HTERT RPE-1 (cell line): ENCODE results near the gene METAP1D.

Experiments
- in situ Hi-C: fragments of 300-500 bp; cut with MboI; formaldehyde crosslinking; loops from 4 replicates; pipeline ENCODE4 v1.14.3; 2020; ENCODE audit warnings: low sequenced_read_pairs

The METAP1D gene

DNA sequence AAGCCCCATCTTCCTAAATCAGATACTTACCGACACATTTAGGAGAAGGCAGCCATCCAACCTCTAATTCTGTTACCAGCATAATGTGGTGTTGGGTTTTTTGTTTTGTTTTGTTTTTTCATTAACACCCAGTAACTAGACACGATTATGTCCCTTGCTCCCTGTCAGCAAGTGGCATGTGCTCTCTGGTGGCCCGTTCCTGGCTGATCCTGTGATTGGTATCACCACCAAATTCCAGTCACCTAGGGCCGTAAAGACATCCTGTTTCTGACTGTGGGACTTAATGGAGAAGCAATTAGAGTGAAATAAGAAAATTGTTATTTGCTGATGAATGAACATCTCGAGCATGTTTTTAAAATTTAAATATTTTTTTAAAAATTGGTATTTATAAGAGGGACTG is 79.7 kb downstream of the METAP1D start:
- in situ Hi-C loops = no loop called here

DNA sequence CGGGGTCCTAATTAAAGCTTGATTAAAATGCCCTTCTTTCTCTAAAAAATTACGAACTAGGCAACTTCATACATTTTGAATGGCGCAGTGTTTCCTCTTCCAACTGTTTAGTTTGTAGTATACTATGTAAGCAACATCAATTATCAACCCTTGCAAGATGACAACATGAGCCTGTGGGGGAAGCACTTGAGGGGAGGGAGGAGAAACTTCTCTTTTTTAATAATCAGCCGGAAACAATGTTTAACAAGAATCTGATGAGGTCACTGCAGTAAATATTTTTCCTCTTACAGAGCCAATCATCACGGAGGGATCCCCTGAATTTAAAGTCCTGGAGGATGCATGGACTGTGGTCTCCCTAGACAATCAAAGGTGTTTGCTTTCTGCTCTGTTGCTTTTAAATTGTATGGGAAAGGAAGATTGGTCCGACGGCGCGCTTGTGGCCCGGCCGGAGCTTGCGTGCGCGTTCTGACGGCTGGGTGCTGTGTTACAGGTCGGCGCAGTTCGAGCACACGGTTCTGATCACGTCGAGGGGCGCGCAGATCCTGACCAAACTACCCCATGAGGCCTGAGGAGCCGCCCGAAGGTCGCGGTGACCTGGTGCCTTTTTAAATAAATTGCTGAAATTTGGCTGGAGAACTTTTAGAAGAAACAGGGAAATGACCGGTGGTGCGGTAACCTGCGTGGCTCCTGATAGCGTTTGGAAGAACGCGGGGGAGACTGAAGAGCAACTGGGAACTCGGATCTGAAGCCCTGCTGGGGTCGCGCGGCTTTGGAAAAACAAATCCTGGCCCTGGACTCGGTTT is 80.3 kb downstream of the METAP1D start:
- in situ Hi-C loops = no loop called here

DNA sequence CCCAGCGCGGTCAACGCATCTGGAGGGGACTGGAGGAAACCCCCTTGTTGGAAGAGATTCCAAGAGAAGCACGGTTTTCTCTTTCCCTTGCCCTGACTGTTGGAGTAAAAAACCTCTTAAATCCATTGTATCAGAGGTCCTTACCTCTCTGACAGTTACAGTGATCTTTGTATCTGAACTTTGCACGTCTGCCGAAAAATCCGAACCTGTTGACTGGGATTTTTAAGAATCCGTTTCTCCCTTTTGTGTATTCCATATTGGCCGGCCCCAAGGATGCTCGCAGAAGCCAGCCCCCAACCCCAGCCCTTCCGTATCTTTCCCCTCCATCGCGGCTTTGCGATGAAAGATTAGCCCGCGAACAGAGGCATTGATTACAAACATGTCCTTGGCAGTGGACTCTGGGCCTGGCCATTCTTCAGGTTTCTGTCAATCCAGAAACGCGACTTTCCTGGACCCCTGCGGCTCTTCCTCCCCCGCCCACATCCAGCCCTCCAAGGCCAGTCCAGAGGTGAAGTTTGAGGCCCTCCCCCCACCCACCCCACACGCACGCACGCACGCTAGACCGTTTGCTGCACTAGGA is 81.0 kb downstream of the METAP1D start:
- in situ Hi-C loops = no loop called here

DNA sequence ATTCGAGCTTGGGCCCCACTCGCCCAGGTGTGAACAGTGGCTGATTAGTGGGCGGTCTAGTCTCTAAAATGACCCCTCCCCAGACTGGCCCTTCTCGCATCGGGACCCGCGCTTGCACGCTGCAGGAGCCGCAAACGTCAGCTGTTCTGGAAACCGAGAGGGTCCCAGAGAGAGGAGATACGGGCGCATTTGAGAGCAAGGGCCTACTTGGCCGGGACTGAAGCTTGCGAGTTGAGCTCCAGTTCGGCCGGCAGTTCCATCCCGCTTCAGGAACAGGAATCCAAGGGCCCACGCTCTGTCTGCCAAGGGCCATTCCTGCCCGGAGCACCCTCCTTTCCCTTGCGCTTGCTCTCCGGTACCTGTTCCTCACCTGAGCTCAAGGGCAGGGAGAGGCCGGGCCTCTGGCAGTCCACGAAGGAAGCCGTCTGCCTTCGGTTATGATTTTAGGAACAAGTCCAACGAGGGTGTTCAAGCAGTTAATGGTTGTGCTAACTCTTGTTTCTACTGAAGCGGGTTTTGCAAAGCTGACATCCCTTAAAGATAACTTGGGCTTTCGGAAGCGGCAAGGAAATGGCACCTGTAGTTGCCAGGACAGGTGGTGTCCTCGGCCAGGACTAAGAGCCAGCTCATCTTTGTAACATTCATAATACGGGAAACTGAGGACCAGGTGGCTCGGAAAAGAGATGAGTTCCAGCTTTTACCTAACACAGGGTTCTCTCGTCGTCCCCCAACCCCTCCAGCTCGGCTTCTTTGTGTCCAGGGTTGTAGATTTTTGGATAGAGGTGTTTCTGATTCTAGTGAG is 81.7 kb downstream of the METAP1D start:
- in situ Hi-C loops = no loop called here

DNA sequence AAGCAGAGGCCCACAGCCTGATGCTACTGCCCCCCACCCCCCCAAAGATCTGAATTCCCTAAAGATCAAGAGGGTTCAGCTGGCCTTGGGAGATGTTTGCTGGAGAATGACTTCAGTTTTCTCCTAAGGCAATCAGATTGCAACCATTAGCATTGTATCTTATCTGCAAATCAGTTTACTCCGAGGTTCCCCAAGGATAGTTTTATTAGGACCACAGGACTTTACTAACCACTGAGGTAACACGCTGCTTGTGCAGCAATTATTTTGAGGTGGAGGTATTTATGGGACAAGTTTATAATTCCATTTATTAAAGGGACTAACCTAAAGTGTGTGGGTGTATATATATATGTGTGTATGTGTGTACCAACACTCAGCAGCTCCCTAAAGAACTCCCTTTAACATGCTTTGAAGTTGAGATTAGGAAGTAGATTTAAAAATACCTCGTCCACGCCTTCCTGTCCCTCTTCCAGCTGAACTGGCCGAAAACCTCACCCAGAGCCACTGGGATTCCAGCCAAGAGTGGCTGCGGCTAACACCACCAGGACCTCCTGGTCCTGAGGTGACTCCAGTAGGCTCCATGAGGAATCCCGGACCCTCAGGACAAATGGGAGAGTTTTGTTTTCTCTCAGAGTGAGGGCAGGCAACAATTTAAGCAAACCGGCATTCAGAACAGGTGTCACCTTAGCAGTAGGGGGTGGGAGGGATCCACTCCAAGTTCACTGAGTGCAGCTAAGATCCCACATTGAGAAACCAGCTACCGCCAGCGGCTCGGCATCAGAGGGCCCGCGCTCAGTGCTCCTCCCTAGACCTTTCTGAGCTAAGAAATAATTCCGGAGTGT is 82.6 kb downstream of the METAP1D start:
- in situ Hi-C loops = no loop called here

DNA sequence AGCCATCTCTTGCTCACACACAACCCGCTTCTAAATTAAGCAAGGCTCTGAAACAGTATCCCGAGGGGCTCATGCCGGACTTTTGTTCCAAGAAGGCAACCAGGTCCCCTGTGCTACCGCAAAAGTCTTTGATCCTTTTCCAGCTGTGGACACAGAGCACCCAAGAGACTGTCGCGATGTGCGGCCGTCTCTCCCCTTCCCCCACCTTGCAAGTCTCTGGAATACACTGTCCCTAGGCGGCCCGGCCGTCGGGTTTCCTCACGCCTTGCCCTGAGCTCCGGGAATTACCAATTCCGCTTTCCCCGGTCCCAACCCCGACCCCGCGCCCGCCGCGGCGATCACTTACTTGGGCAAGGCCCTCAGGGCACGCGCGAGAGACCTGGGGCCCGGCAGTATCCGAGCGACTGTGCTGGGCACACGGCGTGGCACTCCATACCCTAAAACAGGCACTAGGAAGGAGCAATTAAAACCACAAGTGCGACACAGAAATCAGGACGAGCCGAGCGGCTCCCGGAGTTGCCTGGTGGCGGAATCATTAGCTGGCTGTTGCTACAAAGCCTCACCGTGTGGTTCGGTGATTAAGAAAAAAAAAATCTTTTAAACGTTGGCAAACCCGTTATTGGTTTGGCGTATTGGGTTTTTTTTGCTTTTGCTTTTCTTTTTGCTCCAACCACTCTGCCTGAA is 83.3 kb downstream of the METAP1D start:
- in situ Hi-C loops = no loop called here

DNA sequence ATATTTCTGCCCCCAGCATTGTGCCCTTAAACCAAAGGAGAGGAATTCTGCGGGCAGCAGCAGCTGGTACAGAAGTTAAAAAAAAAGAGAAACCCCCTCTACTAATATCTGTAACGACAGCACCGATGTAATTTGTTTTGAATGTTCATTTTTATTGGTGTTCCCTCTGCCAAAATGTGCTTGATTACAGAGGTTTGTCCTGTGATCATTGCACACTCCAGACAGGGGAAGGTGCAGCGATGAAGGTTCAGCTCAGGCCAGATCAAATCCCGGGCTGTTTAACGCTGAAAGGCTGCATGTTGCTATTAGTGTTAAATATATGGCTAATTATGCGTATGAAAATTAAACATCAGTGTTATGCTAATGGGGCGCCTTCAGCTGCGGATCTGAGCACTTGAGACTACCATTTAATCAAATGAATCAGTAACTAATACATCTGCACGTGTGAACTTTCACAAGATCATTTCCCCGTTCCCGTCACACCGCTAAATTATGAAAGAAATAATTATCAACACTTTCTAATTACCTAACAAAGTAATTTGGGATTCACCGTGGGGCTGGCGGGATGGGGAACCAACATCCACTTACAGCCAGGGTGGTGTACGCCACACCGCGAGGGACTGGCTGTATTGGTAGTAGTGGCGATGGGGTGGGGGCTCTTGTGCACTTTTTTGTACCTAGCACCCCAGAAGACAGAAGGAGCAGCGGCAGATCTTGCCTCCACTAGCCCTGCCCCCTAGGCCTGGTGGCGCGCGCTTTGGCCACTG is 84.1 kb downstream of the METAP1D start:
- in situ Hi-C loops = no loop called here

DNA sequence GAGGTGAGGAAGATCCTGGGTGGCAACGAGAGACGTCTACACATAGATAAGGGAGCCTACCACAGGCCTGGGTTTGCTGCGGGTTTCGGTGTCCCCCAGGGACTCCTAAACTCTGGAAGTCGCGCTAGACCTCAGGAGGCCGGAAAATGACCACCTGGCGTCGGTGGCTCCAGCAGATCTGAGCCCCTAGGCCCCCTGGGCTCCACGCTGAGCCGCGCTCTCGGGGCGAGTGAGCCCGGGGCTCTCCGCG is 84.6 kb downstream of the METAP1D start:
- in situ Hi-C loops = no loop called here

DNA sequence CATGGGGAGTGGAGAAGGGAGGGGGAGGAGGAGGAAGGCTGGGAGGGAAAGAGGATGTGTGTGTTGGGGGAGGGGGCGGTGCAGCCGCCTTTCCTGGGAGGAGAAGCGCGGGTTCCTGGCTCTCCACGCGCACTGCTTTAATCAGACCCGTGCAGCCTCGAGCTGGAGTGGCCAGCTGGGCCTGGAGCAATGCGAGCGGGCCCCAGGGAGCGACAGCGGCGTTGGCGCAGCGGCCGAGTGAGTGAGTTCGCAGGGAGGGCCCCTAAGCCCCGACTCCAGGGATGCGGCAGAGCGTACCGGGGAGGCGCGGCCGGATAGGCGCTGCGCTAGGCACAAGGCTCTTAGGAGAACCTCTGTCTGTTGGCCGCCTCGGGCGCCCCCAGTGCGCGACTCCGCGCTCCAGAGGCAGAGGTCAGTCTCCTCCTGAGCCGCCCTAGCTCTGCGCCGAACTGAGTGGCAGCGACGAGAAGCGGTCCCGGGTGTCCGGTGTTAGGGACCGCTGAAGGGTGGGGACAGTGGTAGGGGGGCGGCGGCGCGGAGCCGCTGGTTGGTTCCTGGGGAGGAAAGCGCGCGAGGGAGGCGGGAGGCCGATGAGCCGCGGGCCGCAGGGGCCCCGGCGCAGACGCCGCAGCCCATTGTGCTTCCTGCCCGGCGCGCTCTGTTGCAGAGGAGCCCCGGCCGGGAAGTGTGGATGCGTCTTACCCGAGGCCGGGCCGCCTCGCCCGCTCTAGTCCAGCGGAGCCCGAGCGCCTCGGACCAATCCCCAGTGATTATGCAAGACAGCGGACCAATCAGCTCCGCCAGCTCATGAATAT is 85.1 kb downstream of the METAP1D start:
- in situ Hi-C loops = no loop called here

DNA sequence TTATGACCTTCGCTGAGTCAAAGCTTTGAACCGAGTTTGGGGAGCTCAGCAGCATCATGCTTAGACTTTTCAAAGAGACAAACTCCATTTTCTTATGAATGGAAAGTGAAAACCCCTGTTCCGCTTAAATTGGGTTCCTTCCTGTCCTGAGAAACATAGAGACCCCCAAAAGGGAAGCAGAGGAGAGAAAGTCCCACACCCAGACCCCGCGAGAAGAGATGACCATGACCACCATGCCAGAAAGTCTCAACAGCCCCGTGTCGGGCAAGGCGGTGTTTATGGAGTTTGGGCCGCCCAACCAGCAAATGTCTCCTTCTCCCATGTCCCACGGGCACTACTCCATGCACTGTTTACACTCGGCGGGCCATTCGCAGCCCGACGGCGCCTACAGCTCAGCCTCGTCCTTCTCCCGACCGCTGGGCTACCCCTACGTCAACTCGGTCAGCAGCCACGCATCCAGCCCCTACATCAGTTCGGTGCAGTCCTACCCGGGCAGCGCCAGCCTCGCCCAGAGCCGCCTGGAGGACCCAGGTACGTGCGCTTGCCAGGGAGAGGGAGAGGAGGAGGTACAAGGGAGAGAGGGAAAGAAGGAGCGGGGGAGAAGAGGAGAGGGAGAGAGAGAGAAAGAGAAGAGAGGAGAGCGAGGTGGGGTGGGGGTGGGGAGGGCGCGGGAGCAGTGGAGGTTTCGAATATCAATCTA is 85.9 kb downstream of the METAP1D start, which contains the start of gene DLX1:
Gene DLX1 (plus strand): TSS at position 48 of the 700 bp plus-strand sequence. CDS start 171 bp downstream, at position 219.
- in situ Hi-C loops = no loop called here

DNA sequence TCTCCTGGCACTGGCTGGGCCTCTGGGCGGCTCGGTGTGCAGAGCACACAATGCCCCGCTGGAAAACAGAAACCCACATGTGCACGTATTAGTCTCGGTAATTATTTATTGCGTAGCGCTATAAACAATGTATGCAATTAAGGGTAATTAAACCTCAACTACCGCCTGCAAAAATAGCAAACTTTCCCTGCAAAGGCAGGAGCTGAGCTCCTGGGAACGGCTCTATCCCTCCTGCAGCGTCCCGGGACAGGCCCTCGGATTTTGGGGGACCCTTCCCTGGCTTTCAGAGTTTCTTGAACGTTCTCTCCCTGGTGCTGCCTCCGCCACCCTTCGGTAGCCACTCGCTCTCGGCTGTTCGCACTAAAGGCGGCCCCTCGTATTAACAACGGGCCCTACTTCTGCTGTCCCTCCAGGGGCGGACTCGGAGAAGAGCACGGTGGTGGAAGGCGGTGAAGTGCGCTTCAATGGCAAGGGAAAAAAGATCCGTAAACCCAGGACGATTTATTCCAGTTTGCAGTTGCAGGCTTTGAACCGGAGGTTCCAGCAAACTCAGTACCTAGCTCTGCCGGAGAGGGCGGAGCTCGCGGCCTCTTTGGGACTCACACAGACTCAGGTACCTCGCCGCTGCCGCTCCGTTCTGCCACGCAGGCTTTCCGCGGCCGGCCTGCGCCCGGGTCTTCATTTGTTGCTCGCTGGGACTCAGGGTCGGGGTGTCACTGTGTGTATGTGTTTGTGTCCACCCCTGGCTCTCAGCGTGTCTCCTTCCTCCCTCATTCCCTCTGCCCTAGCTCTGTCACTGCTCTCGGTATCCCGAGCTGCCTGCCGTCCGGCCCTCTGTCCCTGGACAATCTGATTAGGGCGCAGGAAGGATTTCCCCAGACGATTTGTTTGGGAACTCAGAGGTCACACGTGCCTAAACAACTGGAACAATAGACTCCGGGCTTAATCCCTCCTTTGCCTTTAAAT is 86.8 kb downstream of the METAP1D start:
- in situ Hi-C loops = no loop called here

DNA sequence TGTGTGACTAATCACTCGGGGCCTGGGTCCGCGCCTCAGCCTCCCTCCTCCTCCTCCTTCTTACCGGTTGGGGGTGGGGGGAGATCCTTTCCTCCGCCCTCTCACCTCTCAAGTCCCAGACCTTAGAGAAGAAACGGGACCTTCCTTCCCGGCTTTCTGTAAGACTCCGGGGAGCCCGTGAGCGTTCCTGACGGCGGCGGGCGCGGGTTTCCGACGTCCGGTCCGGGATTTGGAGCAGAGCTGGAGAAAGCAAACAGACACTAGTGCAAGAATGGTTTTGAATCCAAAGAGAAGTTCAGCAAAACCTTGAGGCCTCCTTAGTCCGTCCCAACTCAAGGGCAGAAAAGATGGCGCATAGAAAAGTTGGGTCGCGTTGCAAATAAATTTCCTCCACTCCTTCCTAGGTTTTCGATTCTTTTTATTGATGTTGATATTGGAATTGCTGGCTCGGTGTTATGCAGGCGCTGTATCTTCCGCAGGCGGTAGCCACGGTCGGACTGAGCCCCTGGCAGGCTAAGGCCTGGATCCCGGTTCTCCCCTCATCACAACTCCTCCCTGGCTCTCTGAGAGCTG is 87.5 kb downstream of the METAP1D start:
- in situ Hi-C loops = no loop called here

DNA sequence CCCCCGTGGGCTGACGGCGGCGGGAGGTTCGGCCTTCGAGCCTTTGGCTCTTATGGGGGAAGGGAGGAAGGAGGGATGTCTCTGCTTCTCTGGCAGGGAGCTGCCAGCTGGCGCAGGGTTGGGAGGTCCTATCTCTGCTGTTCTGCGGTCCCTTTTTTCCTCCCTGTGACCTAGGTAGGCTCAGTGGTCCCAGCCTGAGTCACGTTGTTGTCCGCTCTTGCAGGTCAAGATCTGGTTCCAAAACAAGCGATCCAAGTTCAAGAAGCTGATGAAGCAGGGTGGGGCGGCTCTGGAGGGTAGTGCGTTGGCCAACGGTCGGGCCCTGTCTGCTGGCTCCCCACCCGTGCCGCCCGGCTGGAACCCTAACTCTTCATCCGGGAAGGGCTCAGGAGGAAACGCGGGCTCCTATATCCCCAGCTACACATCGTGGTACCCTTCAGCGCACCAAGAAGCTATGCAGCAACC is 88.1 kb downstream of the METAP1D start:
- in situ Hi-C loops = no loop called here

DNA sequence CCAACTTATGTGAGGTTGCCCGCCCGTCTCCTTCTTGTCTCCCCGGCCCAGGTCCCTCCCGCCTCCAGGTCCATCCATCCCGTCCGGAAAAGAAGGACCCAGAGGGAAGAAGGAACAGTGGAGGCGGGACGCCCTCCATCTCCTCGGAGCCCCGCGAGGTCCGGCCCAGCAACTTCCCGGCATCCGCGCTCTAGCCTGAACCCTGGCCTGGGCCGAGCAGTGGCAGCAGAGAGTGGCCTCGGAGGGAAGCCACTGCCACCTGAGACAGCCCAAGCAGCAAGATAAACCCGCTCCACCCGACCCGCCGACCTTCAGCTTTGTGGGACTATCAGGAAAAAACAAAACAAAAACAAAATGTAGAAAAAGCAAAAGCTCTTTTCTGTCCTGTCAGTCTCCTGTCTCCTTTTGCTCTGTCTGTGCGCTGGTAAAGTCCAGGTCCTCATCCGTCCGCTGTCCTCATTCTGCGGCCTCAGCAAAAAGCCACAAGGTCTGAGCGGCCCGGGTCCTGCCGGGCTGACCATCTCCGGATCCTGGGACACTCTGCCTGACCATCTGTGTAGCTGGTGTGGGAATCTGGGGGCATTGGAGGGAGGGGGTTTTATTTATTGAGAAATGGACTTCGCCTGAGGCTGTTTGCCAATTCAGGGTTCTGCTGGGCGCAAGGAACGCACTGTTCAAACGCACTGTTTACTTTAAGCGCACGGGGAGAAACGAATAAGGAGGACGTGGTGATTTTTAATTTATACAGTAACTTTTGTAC is 88.7 kb downstream of the METAP1D start:
- in situ Hi-C loops = no loop called here

DNA sequence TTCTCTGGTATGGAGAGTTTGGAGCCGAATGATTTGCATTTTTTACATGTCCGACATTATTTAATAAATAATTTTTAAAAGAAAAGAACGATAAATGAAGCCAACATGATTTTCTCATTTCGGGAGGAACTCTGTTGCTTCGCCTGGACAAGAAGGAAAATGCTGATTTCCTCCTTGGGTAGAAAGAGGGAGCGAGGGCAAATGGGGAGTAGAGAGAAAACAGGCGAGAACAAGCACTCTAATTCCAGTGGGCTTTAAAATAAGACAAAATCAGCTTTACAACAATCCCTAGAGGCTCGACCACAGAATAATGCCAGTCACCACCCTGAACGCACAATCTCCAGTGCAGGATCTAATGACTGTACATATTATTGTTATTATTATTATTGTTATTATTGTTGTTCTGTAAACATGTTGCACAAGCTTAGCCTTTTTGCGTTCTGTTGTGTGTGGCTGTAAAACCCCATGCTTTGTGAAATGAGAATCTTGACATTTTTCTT is 89.3 kb downstream of the METAP1D start:
- in situ Hi-C loops = no loop called here

DNA sequence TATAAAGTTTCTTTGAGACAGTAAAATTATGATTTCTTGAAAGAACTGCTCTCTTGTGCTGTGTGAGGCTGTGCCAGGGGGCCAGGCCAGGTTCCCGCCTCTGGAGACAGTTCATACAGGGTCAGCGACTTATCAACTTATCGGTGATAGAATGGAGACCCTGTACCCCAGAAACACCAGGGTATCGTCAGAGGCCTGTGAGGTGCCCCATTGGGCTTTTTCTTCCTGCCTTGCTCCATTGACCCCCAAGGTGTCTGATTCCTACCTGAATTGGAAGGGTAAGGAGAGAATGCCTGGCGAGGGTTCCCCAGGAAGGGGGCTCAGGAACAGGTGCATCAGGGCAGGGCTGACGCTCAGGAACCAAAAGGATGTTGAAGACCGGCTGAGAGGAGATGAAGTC is 89.9 kb downstream of the METAP1D start:
- in situ Hi-C loops = no loop called here
